Body of pancreas (tissue), 4 donors: ENCODE measurements around the gene LSM4. TPM values are rescaled to one million over a fixed set of nuclear protein-coding genes. Genes with fewer than 3 reads are reported as not detected.
"Not testable (repeated sequence)": the region's sequence is repeated elsewhere in the genome, so short reads cannot be mapped to it uniquely, and the experiment has no call there.

ENCODE experiments used
- ATAC-seq: fragments of 150-250 bp; one replicate; pipeline ENCODE4 v1.9.1; 2016
- DNase-seq, 4 donors: peaks; one replicate each; pipeline ENCODE4 v3.0.0-alpha.2; 2019
- H3K27ac ChIP-seq, 4 donors: fragments of 200-600 bp; sonication (generic); 1 replicate in 3 of 4; 2 replicates in 1 of 4; pipeline versions ENCODE4 v1.5.1 to v1.6.1; 2016 to 2019; ENCODE audit warnings: mild to moderate bottlenecking in 1 of 4, mixed read lengths in 1 of 4, moderate library complexity in 1 of 4
- H3K27me3 ChIP-seq, 2 donors: fragments of 200-600 bp; sonication (generic); one replicate each; pipeline ENCODE4 v1.6.0; 2016; ENCODE audit warnings: mild to moderate bottlenecking in 1 of 2
- H3K36me3 ChIP-seq, 2 donors: fragments of 200-600 bp; sonication (generic); replicated peaks in 1 of 2; 2 replicates each; pipeline ENCODE4 v1.5.1; 2016; ENCODE audit warnings: low read depth in 2 of 2; ENCODE audit not compliant: insufficient read depth in 1 of 2
- H3K4me1 ChIP-seq: fragments of 200-600 bp; sonication (generic); one replicate; pipeline ENCODE4 v1.6.0; 2016
- H3K4me3 ChIP-seq, 2 donors: fragments of 200-600 bp; sonication (generic); 1 replicate in 1 of 2; 2 replicates in 1 of 2; pipeline ENCODE4 v1.5.1; 2016 to 2019
- H3K9me3 ChIP-seq, 3 donors: fragments of 200-600 bp; sonication (generic); 1 replicate in 2 of 3; 2 replicates in 1 of 3; pipeline ENCODE4 v1.5.1; 2016
- POLR2A ChIP-seq, 3 donors: fragments of 450-650 bp; IDR thresholded peaks; one replicate each; pipeline ENCODE4 v1.6.1; 2016; ENCODE audit warnings: antibody characterized with exemption in 3 of 3, mild to moderate bottlenecking in 2 of 3
- WGBS, 2 donors: methylation state at CpG; one replicate each; pipeline ENCODE4 v1.1.5; 2017; 5-methylcytosine and 5-hydroxymethylcytosine counted together
- intact Hi-C: fragments of 100-400 bp; cut with DNase I; formaldehyde crosslinking; loops from one replicate; pipeline ENCODE4 v1.15.1; 2023
- total RNA-seq, 2 donors: library from RNA; depleted of rRNA; stranded (reverse); fragments of >200 nt; gene quantifications; one replicate each; pipeline ENCODE4 v1.1.0, GENCODE V29; 2016
- TF ChIP-seq, protein P1 (sequence below), 7 experiments: fragments of 450-650 bp in 4 of 7; fragments of 200-600 bp in 3 of 7; sonication (generic) in 3 of 7; IDR thresholded peaks; one replicate each; pipeline ENCODE4 v1.5.1; 2016 to 2019; ENCODE audit warnings: antibody characterized with exemption in 7 of 7

The LSM4 gene
- total RNA-seq, 2 donors from 2014 or later: 45.7 to 94.6 TPM

DNA sequence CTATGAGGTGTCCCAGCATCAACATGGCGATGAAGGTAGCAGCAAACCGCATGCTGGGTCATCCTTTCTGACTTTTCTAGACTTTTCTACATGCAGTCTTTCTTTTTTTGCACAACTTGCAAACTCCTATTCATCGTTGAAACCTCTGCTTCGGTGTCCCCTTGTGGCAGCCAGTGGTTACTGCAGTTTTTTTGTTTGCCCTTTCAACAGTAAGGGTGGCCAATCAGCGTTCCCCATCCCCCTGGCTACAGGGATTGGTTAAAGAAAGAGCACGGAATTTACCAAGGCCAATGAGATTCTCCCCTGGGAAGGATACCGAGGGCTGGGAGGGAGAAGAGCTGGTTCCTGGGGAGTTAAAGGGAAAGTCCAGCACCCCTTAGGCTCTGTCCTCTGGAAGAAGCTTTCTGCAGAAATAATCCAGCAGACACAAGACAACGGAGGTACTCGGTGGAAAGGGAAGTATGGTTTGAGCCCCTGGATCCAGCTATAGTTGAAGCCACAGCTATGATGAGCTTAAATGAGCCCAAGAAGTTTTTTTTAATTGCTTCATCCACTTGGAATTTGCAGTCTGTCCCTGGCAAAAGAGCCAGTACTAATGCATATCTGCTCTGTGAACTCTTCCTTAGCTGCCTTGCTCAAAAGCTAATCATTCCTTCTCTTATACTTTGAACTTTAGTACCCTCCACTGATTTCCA lies 5.6 kb upstream of the LSM4 start:
- H3K9me3 ChIP-seq: no peaks in the 10 kb centered on the region
- intact Hi-C loops: no loop called here
- peak overlapping the region in 3 of 4 donors; percentile 50 to 69 (median 67) for H3K27ac ChIP-seq
- TF ChIP-seq POLR2A (IDR thresholded peaks at IDR 0.05): peak in 2 of 3 donors; percentile 26 to 43
- TF ChIP-seq, protein P1, sequence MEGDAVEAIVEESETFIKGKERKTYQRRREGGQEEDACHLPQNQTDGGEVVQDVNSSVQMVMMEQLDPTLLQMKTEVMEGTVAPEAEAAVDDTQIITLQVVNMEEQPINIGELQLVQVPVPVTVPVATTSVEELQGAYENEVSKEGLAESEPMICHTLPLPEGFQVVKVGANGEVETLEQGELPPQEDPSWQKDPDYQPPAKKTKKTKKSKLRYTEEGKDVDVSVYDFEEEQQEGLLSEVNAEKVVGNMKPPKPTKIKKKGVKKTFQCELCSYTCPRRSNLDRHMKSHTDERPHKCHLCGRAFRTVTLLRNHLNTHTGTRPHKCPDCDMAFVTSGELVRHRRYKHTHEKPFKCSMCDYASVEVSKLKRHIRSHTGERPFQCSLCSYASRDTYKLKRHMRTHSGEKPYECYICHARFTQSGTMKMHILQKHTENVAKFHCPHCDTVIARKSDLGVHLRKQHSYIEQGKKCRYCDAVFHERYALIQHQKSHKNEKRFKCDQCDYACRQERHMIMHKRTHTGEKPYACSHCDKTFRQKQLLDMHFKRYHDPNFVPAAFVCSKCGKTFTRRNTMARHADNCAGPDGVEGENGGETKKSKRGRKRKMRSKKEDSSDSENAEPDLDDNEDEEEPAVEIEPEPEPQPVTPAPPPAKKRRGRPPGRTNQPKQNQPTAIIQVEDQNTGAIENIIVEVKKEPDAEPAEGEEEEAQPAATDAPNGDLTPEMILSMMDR (IDR thresholded peaks at IDR 0.05): peak; percentile 82 to 98 (median 97)
- H3K27me3 ChIP-seq: no peaks in the 10 kb centered on the region
- H3K36me3 ChIP-seq: no peaks in the 10 kb centered on the region
- peak; percentile 100 for ATAC-seq
- peaks cover 20% of the 10 kb centered on the region for H3K4me1 ChIP-seq
- DNase-seq: peak; percentile 94 to 97 (median 96)
- WGBS, 2 donors: 3 to 5% methylated on average over 9 of the region's 9 CpGs
- no peak overlapping the region for H3K4me3 ChIP-seq

DNA sequence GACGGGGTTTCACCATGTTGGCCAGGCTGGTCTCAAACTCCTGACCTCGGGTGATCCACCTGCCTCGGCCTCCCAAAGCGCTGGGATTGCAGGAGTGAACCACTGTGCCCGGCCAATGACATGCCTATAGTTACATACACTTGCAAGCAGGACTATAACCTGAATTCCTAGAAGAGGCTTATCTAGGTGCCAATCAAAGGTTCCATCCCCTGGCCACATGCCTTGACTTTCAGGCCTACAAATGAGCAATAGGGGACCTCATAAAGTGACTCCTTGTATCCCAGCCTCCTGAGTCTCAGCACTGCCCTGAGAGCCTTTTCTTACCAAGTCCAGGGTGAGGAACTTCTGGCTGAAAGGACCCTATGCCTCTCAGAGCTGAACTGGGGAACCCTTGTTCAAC lies 3.9 kb upstream of the LSM4 start:
- H3K27me3 ChIP-seq: no peaks in the 10 kb centered on the region
- no peaks in the 10 kb centered on the region for H3K36me3 ChIP-seq
- no peak overlapping the region for H3K27ac ChIP-seq
- TF ChIP-seq, protein P1 (IDR thresholded peaks at IDR 0.05): no peak
- no peak for TF ChIP-seq POLR2A (IDR thresholded peaks at IDR 0.05)
- peaks cover 30% of the 10 kb centered on the region for H3K4me1 ChIP-seq
- no peak for DNase-seq
- intact Hi-C loops: no loop called here
- WGBS, 2 donors: 67 to 82% methylated on average over 3 to 5 of the region's 5 CpGs
- ATAC-seq: no peak
- H3K4me3 ChIP-seq: no peak overlapping the region
- H3K9me3 ChIP-seq: no peaks in the 10 kb centered on the region

DNA sequence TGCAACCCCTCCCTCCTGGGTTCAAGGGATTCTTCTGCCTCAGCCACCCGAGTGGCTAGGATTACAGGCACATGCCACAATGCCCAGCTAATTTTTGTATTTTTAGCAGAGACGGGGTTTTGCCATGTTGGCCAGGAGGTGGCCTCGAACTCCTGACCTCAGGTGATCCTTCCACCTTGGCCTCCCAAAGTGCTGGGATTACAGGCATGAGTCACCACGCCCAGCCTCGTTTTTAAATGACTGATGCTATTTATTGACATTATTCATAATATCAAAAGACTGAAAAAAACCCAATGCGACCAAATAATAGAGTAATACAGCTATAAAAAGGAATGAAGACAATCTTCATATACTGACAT lies 1.5 kb upstream of the LSM4 start:
- Histone ChIP-seq H3K4me1 (peaks cover 50% of the 10 kb centered on the region), H3K27ac (peak overlapping the region in 3 of 4 donors; percentile 88 to 92 (median 88))
- H3K36me3 ChIP-seq, H3K27me3 ChIP-seq, DNase-seq, intact Hi-C loops, ATAC-seq, H3K4me3 ChIP-seq, H3K9me3 ChIP-seq: not testable (repeated sequence)
- WGBS, 2 donors: 43 to 48% methylated on average over 6 of the region's 6 CpGs

DNA sequence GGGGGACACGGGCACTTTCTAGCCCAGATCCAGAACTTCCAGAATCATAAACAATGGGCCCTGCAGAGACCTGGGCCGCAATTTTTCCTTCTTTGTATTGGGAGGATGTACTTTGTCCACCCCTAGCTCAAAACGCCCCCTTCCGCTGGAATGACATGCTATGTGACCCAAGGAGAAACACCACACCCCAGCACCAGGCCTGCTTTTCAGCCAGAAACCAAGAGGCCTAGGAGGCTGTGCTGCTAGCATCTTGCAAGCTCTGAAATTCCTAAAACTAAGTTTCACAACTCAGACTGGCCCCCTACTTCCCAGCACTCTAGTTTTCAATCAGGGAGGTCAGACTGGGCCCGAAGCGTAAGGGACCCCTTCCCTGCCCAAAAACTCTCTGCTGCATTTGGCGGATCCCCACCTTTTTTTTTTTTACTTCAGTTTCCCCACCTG lies 538 bp downstream of the LSM4 start:
- Histone ChIP-seq H3K4me3 (peak overlapping the region; percentile 50 to 66), H3K27ac (peak overlapping the region; percentile 76 to 92 (median 86)), H3K36me3 (no peaks in the 10 kb centered on the region), H3K27me3 (no peaks in the 10 kb centered on the region), H3K4me1 (peaks cover 57% of the 10 kb centered on the region), H3K9me3 (no peaks in the 10 kb centered on the region)
- ATAC-seq (no peak), DNase-seq (peak in 1 of 4 donors; percentile 47)
- WGBS, 2 donors: 1 to 3% methylated on average over 3 to 7 of the region's 7 CpGs
- TF ChIP-seq POLR2A (IDR thresholded peaks at IDR 0.05): no peak
- TF ChIP-seq, protein P1 (IDR thresholded peaks at IDR 0.05): no peak
- intact Hi-C loops: no loop called here

DNA sequence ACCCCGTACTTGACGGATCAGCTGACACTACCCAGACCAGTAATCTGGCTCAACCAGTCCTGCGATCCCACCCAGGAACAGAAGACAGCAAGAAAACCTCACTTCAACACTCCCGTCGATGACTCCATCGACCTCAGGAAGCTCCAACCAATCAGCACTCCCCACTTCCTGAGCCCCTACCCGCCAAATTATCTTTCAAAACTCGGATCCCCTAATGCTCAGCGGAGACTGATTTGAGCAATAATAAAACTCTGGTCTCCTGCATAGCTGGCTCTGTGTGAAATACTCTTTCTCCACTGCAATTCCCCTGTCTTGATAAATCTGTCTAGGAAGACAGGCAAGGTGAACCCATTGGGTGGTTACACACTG lies 1.2 kb downstream of the LSM4 start:
- Histone ChIP-seq H3K27me3 (no peaks in the 10 kb centered on the region), H3K4me1 (peaks cover 57% of the 10 kb centered on the region), H3K36me3 (no peaks in the 10 kb centered on the region), H3K9me3 (no peaks in the 10 kb centered on the region), H3K27ac (peak overlapping the region in 3 of 4 donors; percentile 76 to 92 (median 88)), H3K4me3 (no peak overlapping the region)
- intact Hi-C loops: no loop called here
- DNase-seq (no peak), ATAC-seq (no peak)
- 15 to 23% methylated on average over 9 of the region's 9 CpGs for WGBS, 2 donors
- no peak for TF ChIP-seq POLR2A (IDR thresholded peaks at IDR 0.05)
- TF ChIP-seq, protein P1 (IDR thresholded peaks at IDR 0.05): no peak
